Melanocyte of skin (primary cell): Measurements from ENCODE around the gene GRAP2. TPM values are rescaled to one million over a fixed set of nuclear protein-coding genes. Genes with fewer than 3 reads are reported as not detected.

Experiments used
- small RNA-seq, 2 donors: library from RNA; depleted of rRNA; stranded (forward); fragments of <200 nt; gene quantifications; one replicate each; pipeline ENCODE3, GENCODE V24; 2012
- total RNA-seq, 2 donors: library from RNA; depleted of rRNA; stranded (reverse); fragments of >200 nt; gene quantifications; 2 replicates each; pipeline ENCODE4 v1.2.3, GENCODE V29; 2012

Gene GRAP2
- under 1 TPM; under 0.01 to 0.33 TPM for total RNA-seq

DNA sequence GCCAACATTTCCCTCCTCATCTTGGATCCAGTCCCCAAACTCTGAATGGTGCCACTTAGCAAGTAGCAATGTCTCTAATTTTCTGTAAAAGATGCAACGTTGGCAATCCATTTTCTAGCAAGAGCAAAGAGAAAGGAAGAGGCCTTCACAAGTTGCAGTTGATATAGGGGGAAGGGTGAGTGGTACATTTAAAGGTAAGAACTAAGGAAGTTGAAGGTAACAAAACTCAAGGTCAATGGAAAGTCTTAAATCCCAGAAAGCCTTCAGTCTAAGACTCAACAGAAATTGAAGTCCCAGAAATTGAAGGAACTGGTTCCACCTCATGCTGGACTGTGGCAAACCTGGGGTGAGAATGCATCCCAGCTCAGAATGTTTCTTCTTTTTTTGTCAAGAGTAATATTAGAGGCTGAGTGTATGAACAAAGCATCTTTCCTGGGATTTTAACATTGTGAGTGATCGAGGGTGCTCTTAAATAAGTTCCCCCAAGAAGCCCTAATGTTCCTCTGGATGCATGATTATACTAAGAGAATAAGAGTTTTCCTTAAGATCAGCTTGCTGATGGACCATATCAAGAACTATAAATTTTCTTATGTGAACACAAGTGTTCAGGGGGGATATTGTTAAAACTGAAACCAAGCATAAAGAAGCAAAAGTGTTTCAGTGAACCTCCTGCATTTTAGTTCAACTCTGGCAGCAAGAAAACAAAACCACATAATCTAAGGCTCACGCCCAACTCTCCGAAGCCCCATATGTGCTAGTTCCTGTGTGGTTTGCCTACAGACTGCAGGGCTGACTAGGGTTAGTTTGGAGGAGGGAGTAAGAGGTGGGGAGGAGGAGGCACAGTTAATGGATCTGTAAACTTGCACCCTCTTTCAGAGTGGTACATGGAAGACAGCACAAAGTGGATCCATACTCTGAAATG, at the start of gene GRAP2:
Gene GRAP2, plus strand, starts transcription at position 779 of the 922 bp plus-strand sequence. CDS start 46,023 bp downstream, outside the sequence.

DNA sequence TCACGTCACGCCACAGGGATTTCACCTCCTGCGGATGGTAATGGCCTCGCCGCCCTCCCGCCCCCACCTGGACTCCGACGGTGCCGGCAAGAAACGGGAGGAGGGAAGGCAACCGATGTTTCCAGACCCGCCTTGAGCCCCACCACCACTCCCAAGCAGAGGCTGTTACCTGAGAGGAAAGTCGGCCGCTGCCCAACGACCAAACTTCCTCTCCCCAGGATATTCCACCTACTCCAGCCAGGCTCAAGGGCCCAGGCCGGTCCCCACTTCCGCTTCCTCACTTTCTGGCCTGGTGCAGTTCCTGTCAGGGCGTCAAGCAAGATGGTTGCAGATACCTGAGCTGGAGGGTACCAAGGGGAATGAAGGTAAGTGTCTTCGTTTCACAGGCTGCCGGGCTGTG, 7.4 kb upstream of the GRAP2 start, which contains the start of gene ENTHD1:
Gene ENTHD1, minus strand, starts transcription at position 235 of the 400 bp plus-strand sequence. CDS start 6,012 bp downstream, outside the sequence.

DNA sequence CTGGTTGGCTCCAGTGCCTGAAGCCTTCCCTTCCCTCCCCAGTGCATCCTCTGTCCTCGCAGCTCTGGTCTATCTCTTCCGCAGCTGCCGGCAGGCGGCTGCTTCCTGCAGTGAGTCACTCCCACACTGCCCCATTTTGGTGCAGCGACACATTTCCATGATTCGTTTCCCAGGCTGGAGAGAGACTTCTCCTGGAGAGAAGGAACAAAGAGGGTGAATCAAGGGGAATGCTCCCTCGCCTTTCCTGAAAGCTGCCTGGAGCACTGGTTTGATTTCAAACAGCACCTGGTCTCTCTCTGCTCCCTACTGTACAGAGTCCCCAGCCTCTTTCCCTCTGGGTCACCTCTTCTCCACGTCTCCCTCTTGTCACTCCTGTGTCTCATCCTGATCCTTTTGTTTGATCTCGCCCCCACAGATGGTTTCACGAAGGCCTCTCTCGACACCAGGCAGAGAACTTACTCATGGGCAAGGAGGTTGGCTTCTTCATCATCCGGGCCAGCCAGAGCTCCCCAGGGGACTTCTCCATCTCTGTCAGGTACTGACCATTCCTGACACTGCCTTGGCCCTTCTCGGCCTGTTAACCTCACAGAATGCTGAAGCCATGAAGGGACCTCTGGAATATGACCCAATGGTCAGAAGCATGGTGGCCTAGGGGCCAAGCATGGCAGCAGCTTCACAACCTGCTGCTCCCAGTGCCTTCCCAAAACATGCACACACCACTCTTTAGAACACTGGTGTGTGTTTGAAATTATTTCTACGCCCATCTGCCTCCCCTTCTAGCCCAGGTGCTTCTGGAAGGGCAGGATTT, 59.0 kb downstream of the GRAP2 start, which contains the start of gene TMA7B:
Gene TMA7B, plus strand, starts transcription at position 758 of the 808 bp plus-strand sequence. CDS start 3,978 bp downstream, outside the sequence.

DNA sequence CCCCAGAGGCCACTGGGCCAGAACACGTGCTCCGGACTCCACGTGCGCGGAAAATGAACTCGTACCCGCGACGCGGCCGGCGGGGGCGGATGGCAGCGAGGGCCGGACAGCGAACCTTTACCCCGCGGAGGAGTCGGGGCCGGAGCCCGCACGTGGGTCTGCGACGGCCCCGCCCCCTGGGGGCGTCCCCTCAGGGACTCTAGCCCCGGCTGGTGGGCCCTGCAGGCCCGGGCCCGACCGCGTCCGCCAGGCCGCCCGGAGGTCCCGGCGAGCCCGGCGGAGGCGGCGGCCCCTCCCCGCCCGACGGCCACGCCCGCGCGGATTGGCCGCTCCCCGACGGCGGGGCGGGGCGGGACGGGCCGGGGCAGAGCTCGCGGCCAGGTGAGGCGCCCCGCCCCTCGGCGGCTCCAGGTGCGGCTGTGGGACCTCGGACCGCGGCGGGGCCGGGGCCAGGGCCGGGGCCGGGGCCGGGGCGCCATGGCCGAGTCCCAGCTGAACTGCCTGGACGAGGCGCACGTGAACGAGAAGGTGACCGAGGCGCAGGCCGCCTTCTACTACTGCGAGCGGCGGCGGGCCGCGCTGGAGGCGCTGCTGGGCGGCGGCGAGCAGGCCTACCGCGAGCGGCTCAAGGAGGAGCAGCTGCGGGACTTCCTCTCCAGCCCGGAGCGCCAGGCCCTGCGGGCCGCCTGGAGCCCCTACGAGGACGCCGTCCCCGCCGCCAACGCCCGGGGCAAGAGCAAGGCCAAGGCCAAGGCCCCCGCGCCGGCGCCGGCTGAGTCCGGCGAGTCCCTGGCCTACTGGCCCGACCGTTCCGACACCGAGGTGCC, 93.9 kb downstream of the GRAP2 start, which contains the start of gene FAM83F:
Gene FAM83F, plus strand, starts transcription at position 389 of the 827 bp plus-strand sequence. Its CDS starts 89 bp downstream, at position 478.

Small RNAs within 50 kb of the gene (small RNA-seq; reads per million reads assigned to genes)
- 0 reads per million in 2 donors for gene RN7SKP210

Other genes starting within 250 kb of the GRAP2 start
- 10 to 100 TPM in 1 of 2 donors, 1 to 10 TPM in 1; 5.7 to 26.2 TPM for gene ENTHD1, start 7.3 kb upstream of the GRAP2 start, total RNA-seq
- gene TMA7B, start 59.3 kb downstream of the GRAP2 start, total RNA-seq, result not detected
- gene FAM83F, start 93.9 kb downstream of the GRAP2 start, total RNA-seq, result under 1 TPM; 0.69 to 1.00 TPM